GM19467 (cell line): ENCODE results near the gene PIEZO2.
"Not testable (repeated sequence)": the region's sequence is repeated elsewhere in the genome, so short reads cannot be mapped to it uniquely, and the experiment has no call there.

Experiments
- ATAC-seq: cut with Tn5 transposase; IDR thresholded peaks from one replicate; pipeline ENCODE4 v1.9.1; 2021; ENCODE audit warnings: mild to moderate bottlenecking, moderate library complexity; ENCODE audit not compliant: unreplicated experiment

PIEZO2 gene

DNA sequence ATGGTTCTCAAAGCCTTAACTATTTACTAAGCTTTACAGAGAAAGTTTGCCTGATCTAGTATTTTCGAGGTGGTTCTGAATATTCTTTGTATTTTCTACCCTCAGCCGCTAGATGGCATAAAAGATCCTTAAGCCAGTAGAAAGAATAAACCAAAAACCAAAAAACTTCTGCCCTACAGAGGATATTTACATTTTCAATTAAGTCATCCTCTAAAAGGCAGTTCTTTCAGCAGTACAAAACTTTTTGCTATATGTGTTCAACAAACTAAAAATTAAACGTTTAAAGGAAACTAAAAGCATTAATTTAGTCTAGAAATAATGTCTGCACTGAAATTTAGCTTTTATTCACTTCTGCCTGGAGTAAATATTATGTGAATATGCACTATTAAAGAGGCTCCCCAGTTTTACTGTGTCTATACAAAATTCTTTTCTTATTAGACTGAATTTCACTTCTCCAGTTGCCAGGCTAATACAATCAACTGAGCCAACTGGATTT lies 297.5 kb downstream of the PIEZO2 start:
- ATAC-seq = no peak

DNA sequence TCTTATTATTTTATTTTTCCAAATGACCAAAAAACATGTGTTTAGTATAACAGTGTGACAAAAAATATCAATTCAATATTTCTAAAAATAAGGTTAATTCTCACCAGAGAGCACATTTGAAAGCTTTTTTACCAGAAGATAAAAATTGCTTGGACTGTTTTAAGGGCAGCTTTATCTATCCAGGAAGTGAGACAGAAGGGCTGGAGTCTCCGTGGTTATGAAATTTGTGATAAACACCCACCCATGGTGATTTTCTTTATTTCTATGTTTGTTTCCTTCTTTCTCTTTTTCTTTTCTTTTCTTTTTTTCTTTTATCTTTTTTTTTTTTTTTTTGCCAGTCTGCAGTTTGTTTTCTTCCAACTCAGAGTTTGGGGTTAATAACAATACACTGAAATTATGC lies 298.5 kb downstream of the PIEZO2 start:
- ATAC-seq = no peak

DNA sequence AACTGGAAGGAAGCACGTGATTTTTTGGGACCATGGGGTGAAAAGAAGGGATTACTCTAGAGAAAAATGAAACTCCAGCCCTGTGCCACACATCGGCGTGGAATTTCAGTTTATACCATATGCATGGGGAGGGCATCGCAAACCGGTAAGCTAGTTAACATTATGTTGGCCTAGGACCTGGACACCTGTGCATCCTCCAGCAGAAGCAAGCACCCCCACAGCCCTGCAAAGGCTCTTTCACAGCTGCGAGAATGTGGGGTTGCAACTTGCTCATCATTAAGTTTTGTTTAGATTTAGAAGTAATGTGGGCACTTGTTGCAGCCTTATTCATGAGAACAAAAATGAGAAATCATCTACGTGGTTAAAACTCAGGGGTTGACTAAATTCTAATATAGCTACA lies 299.2 kb downstream of the PIEZO2 start:
- ATAC-seq = no peak

DNA sequence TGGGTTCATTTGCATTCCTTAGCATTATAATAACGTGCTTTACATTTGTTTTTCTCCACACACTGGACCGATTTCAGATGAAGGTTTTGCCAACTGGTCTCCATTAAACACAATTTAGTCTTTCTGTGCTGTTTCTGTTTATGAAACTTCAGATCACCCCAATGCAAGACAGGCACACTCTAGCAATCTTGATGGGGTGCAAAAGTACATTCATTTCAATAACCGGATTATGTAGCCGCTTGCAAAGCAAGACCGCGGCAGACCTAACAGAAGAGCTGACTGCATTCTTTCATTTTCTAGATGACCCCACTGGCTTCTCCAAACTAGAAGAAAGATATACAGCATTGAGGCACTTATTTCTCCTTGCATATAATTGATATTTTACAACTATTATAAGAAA lies 301.5 kb downstream of the PIEZO2 start:
- no peak for ATAC-seq

DNA sequence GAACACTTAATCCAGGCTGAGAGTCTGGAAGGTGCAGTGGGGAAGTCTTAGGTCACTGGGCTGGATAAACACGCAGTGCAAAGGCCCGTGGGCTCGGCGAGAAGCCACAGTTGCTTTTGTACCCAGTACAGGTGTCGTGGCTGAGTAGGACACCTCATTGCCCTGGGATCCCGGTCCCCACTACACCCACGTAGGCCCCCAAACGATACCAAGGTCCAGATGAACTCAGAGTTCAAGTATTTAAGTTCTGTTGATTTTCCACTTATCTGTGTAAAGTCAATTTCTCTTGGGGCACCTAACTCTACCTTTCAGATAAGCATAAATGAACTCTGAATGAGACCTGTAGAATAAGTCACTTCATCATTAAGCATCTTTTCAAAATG lies 302.0 kb downstream of the PIEZO2 start:
- ATAC-seq = no peak

DNA sequence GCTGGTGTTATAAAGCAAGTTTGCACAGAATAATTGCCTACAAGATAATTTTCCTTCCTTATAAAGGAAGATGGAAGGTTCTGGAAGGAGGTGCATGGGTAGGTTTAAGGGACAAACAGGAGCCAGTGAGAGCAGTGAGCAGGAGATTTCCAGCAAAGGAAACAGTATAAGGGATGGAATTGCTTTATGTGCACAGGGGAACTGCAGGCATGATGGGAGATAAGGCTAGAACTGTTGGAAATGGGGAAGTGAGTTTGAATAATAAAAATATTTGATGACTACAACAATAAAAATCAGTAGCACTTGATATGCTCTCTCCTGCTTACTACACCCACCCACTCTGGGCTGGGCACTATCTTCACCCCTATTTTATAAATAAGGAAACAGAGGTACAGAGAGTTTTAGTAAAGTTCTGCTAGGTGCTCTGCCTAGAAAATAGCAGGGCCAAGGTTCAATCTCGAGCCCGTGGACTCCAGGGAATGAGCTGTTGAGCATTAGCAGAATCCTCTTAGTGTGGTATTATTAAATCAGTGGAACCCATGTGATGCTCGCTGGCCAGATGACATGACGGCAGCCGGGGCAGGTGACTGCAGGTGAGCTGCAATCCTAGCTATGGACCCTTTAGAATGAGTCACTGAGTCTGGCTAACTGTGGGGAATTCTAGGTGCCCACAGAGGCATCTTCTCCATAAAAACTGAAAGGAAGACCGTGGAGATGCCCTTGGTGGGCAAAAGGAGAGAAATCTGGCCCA lies 302.5 kb downstream of the PIEZO2 start:
- no peak for ATAC-seq

DNA sequence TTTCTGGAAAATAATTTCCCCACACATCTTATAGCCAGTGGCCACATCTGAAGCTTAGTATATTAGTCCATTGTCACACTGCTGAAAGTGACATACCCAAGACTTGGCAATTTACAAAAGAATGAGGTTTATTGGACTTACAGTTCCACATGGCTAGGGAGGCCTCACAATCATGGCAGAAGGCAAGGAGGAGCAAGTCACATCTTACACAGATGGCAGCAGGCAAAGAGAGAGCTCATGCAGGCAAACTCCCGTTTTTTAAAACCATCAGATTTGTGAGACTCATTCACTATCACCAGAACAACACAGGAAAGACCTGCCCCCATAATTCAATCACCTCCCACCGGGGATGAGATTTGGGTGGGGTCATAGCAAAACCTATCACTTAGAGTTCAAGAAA lies 303.3 kb downstream of the PIEZO2 start:
- ATAC-seq = not testable (repeated sequence)

DNA sequence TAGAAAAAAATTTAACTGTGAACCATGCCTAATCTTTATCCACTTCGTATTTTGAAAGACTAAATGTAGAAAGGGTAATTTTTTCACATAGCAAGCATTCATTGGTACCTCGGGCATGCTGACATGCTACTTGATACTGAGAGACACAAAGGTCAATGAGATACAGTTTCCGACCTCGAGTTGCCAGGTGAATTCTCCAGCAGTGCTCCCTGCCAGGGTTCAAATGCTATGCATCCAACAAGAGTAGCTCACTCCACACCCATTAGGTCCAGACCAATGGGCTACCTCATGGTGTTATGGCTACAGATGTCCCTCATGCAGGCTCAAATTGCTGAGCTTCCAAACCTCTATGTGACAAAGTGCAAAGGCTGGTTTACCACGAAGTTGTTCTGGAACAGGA lies 305.8 kb downstream of the PIEZO2 start:
- ATAC-seq = no peak

DNA sequence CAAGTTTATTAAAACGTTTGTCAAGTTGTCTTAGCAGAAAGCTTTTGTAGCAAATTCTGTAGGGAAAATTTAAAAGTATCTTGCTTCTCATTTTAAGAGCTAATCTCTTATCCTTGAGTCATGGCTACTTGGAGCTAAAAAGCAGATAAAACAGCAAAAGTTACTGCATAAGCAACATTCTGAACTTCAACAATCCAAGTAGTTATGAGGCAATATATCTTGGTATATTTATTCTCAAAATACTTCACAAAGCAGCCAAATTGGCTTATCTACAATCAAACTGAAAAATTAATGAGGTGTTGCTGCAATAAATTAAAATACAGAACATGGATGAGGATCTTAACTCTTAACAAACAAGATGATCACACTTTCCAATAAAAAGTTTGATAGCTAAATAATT lies 306.5 kb downstream of the PIEZO2 start:
- no peak for ATAC-seq

DNA sequence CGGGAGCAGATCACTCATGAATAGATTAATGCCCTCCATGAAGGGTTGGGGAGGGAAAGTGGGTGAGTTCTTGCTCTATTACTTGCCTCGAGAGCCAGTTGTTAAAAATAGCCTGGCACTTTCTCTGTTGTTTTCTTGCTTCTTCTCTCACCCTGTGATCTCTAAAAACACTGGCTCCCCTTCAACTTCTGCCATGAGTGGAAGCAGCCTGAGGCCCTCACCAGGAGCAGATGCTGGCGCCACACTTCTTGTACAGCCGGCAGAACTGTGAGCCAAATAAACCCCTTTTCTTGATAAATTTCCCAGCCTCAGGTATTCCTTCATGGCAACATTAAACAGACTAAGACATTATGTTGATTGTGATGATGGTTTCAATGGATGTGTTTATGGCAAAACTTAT lies 307.0 kb downstream of the PIEZO2 start:
- no peak for ATAC-seq

DNA sequence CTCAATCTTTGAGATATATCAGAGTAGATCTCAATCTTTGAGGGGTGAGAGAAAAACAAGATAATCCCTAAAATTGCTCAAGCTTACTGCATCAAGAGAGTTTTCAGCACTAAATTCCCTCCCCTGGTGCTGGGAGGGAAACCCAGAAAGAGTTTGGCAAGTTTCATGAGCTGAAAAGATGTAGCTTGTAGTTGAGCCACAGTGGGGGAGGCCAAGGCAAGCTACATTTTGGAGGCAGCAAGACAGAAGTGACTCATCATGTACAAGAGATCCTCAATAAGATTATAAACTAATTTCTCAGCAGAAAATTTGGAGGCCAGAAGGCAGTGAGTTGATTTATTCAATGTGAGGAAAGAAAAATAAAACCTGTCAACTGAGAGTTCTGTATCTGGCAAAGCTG lies 308.2 kb downstream of the PIEZO2 start:
- ATAC-seq = no peak

DNA sequence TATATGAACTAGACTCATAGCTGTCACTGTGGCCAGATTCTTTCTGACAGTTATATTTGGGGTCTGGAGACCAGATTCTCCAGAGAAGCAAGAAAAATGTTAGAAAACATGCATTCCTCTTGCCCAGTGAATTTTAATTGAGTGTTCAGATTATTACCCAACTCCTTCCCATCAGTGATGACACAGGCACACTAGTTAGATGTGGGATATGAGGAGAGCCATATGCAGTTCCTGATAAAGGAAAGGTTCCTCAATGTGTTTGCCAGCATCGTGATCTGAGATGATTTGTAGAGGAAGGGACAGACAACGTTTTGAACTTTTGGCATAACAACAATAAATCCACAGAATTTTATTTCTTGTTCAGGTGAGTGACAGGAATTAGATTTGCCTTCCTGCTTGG lies 308.6 kb downstream of the PIEZO2 start:
- no peak for ATAC-seq

DNA sequence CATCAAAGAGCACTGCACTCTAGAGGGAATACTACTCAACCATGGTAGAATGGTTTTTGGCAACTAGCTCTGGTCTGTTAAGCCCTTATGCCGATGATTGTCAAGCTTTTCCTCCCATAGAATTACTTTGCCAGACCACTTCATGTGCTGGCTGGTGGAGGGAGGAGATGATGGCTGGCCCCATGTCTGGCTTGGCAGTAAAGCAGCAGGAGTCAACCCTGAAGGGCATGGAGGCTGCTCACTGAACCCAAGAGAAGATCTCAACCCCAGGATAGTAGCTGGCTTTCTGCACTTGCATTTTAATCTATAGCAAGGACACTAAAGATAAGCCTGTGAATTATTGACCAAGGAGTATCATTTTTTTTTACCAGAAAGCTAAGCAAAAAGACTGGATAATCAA lies 309.9 kb downstream of the PIEZO2 start:
- no peak for ATAC-seq

DNA sequence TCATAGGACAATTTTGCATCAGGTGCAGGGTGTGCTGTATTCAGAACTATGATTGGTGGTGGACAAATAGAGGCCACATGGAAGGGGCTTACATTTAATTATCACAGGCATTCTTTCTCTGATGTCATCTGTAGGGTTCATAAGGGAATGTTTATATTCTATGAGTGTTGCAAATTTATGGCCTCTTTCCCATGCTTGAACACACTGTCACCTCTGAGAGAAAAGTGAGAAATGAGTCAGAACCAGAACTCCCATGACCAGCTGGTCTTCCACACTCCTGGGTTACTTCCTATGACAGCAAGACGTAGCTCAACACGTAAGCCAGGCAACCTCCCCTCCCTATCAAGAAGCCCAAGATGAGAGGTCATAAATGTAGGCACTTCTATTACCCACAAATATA lies 310.8 kb downstream of the PIEZO2 start:
- ATAC-seq = no peak

DNA sequence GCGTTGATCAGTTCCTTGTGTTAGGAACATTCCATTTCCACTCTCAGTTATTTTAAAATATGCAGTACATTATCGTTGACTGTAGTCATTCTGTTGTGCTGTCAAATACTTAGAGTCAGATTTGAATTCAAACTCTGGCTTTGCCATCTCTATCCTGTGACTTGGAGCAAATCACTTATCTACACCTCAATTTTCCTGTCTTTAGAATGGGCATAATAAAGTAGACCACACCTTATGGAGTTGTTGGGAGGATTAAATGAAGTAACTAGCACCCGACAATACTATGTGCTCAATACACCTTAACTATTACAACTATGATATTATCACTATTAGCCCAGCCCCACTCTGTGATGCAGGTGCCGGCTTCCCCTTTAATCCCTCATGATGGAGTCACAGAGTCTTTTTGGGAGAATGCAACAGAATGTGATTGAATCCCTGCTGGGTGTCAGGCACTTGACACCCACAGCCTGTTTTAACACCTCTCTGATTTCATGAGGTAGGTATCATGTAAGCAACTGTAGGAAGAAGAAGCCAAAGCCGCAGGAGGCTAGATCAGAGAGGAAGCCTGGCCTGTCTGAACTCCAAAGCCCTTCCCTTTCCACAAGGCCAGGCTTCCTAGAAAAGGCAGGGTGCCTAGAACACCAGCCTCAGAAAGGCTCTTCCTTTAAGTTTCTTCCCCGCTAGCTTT lies 315.1 kb downstream of the PIEZO2 start:
- ATAC-seq = no peak

DNA sequence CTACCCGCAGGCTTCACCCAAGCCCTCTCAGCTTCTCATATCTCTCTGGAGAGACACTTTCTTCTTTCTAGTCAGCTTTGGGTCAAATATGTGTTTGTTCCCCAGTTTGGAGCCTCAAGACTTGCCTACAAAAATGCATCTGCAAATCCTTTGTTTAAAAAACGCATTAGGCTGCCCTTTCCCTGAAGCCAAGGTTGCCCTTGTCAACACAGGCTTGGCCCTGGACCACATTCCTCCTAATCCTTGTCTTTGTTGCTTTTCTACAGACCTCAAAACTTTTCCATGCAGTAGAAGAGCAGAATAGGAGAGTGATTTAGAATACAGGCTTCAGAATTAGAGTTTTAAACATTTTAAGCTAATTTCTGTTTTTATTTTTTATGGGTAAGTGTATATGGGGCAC lies 315.7 kb downstream of the PIEZO2 start:
- no peak for ATAC-seq

DNA sequence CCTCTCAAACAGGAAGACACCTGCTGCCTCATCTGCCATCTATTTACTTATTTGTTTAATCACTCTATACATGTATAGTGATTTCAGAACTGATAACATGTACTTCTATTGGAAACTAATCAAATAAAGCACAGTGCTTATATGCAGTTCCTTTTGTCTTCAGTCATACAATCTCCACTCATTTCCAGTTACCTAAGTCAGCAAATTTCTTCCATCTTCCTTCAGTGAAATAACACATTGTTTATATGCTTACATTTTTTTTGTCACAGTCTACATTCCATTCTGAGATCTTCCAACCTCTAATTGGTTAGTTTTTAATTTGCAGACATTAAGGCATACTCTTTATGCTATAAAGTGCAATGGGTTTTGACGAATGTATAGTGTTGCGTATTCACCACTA lies 323.0 kb downstream of the PIEZO2 start:
- ATAC-seq = no peak

DNA sequence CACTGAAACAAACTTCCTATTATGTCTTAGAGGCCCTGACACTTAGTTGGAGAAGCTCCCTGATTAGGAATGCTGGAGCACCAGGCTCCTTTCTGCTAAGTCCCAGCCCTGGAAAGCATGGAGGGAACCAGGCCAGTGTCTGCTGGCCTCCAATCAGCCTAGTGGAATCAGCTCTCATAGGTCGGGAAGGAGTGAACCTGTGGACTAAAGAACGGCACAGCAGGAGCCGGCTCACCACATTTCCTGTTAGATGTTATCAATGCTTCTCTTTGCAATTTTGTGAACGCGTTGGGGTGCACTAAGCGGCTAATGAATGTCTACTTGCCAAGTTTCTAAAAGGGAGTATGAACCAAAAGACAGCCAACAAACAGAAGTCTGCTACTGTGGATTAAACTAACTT lies 326.9 kb downstream of the PIEZO2 start:
- no peak for ATAC-seq

DNA sequence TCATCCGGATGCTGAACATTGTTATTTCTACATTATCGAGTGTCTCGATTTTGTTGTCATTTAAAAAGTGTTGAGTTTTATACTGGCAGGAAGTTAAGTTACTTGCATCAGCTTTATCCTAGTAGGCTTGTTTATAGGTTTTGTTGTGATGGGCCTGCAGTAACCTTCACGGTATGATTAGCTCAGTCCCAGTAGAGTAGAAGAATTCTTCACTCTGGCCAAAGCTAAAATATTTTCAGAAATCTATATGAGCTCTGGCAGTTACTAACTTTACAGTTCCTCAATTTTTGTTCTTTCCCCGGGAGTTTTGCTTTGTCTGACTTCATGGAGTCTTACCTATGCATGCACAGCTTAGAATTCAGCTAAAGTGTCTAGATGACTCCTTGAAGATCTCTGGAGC lies 328.7 kb downstream of the PIEZO2 start:
- ATAC-seq = no peak

DNA sequence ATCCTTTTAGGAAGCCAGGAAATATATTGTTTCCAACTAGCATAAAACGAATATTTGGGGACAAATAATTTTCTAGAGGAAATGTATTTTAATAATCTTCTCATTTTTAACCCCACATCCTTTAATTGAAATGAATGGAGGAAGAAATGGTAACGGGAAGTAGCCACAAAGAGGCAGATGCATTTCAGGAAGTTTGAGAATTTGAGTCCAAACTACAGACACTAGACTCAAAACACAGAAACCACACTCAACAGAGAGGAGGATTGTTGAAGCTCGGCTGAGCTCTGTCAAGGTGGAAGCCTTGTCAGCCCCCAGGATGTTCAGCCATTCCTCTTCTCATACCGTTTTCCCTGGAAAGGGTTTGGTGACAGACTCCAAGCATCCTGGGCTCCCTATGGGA lies 335.0 kb downstream of the PIEZO2 start:
- no peak for ATAC-seq

DNA sequence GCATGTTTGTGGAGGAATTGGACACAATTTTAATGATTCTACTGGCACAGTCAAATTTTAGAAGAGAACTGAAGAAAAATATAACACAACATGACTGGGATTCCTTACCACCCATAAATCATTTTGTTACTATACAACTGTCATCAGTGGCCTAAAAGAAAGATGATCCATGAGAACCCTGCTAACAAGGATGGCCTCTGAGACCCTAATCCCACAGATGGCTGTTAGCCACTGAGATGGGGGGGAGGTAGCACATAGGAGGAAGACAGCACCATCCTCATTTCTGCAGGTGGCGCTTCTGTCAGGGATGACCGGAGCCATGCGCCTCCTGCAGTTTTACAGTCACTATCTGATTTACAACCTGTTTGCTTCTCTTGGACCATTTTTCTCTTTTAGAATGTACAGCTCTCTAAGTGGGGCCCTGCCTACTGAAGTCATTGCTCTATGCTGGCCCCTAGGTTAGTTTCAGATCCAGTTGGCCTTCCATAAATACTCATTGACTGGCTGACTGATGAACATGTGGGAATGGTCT lies 343.7 kb downstream of the PIEZO2 start:
- ATAC-seq = no peak

DNA sequence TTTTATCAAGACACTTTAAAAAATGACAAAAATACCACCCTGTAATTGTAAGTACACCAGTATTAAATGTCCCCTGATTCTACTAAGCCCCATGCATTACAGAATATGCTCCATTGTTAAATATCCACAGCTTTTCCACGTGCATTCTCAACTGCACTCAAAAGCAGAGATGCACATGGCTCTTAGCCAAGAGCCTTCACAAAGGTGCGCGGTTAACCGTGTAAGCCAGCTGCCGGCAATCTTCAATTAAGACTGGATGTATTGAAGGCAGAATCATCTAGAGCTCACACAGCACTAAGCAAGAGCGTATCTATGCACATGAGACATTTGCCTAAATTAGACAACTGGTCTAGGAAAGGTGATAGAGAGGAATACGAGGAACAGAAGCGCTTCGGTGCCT lies 345.2 kb downstream of the PIEZO2 start:
- no peak for ATAC-seq
